ENCODE measurements around the gene SPATA13. TPM values are rescaled to one million over a fixed set of nuclear protein-coding genes. Genes with fewer than 3 reads are reported as not detected.

The SPATA13 gene
- total and polyA plus RNA-seq, 7 experiments from 2014 or later = 62.2 to 104 (median 96.2) TPM

- H3K27ac ChIP-seq (ENCODE audit: low read depth, low read length) = no peak overlapping the region
- peaks cover 5 to 27% (median 12%) of the 10 kb centered on the region in 7 donors for H3K4me1 Mint-ChIP-seq
- H3K27ac Mint-ChIP-seq = peak overlapping the region in 6 of 9 donors; percentile 5 to 88 (median 71)
- H3K9me3 Mint-ChIP-seq = peaks cover 0 to 9% (median 4%) of the 10 kb centered on the region in 11 donors
- peaks cover 0 to 4% of the 10 kb centered on the region in 2 donors for H3K4me1 ChIP-seq (ENCODE audit: control insufficient read depth in 2 of 2, insufficient read depth in 2 of 2, low read length in 2 of 2)
- DNase-seq (no peak), ATAC-seq (no peak)
- H3K27me3 ChIP-seq (ENCODE audit: control insufficient read depth in 2 of 2, insufficient read depth in 2 of 2, low read length in 2 of 2) = no peaks in the 10 kb centered on the region
- ChIA-PET POLR2A (interaction anchor here (1.0 kb wide), 2 partner anchors 21 to 22 kb away, joined by 3 to 4 read pairs; partner anchors contain the start of gene SPATA13), CTCF (interaction anchor here (0.5 to 1.1 kb wide), 4 partner anchors 12 to 1882 kb away, joined by 3 read pairs; no protein-coding TSS in a partner anchor)
- H3K9me3 ChIP-seq (ENCODE audit: control insufficient read depth in 2 of 3, low read length in 3 of 3) = no peaks in the 10 kb centered on the region
- H3K36me3 Mint-ChIP-seq = peaks cover 0 to 21% (median 8%) of the 10 kb centered on the region in 5 donors
- peak overlapping the region in 4 of 10 donors; percentile 37 to 76 (median 38) for H3K4me3 Mint-ChIP-seq
- no peaks in the 10 kb centered on the region for H3K27me3 Mint-ChIP-seq
- no peak overlapping the region for H3K4me3 ChIP-seq (ENCODE audit: low read length)
- H3K36me3 ChIP-seq (ENCODE audit: control insufficient read depth in 2 of 3, insufficient read depth in 3 of 3, low read length in 3 of 3) = no peaks in the 10 kb centered on the region
- intact Hi-C loops (cut with micrococcal nuclease) = no loop called here
Observed at GRCh38 chr13:24181991-24182702, 21.6 kb downstream of the SPATA13 start.

GRCh38 chr13:24182703-24183081, 22.2 kb downstream of the SPATA13 start:
- H3K9me3 Mint-ChIP-seq = peaks cover 0 to 9% (median 4%) of the 10 kb centered on the region in 11 donors
- CTCF ChIA-PET = interaction anchor here (0.6 kb wide), 1 partner anchor 1883 kb away, joined by 3 read pairs; no protein-coding TSS in a partner anchor

GRCh38 chr13:24183741-24184182, 23.2 kb downstream of the SPATA13 start:
- DNase-seq (no peak), ATAC-seq (no peak)
- peaks cover 5 to 37% (median 12%) of the 10 kb centered on the region in 7 donors for H3K4me1 Mint-ChIP-seq
- no peaks in the 10 kb centered on the region for H3K27me3 Mint-ChIP-seq
- peaks cover 0 to 19% (median 6%) of the 10 kb centered on the region in 5 donors for H3K36me3 Mint-ChIP-seq
- no peak overlapping the region for H3K4me3 ChIP-seq (ENCODE audit: low read length)
- CTCF ChIA-PET = no interaction called here
- H3K27me3 ChIP-seq (ENCODE audit: control insufficient read depth in 2 of 2, insufficient read depth in 2 of 2, low read length in 2 of 2) = no peaks in the 10 kb centered on the region
- no peak overlapping the region for H3K27ac ChIP-seq (ENCODE audit: low read depth, low read length)
- no peak overlapping the region for H3K4me3 Mint-ChIP-seq
- H3K9me3 ChIP-seq (ENCODE audit: control insufficient read depth in 2 of 3, low read length in 3 of 3) = no peaks in the 10 kb centered on the region
- peaks cover 0 to 9% (median 4%) of the 10 kb centered on the region in 11 donors for H3K9me3 Mint-ChIP-seq
- H3K36me3 ChIP-seq (ENCODE audit: control insufficient read depth in 2 of 3, insufficient read depth in 3 of 3, low read length in 3 of 3) = no peaks in the 10 kb centered on the region
- no peak overlapping the region for H3K27ac Mint-ChIP-seq
- peaks cover 0 to 4% of the 10 kb centered on the region in 2 donors for H3K4me1 ChIP-seq (ENCODE audit: control insufficient read depth in 2 of 2, insufficient read depth in 2 of 2, low read length in 2 of 2)
- POLR2A ChIA-PET = no interaction called here
- intact Hi-C loops (cut with micrococcal nuclease) = no loop called here

More at GRCh38 chr13:24182703-24183081, 22.2 kb downstream of the SPATA13 start:
- H3K27ac ChIP-seq (ENCODE audit: low read depth, low read length) = no peak overlapping the region
- no peak overlapping the region for H3K4me3 ChIP-seq (ENCODE audit: low read length)
- no peak for DNase-seq
- H3K27ac Mint-ChIP-seq = peak overlapping the region in 3 of 9 donors; percentile 53 to 78 (median 74)
- no peaks in the 10 kb centered on the region for H3K27me3 ChIP-seq (ENCODE audit: control insufficient read depth in 2 of 2, insufficient read depth in 2 of 2, low read length in 2 of 2)
- H3K36me3 ChIP-seq (ENCODE audit: control insufficient read depth in 2 of 3, insufficient read depth in 3 of 3, low read length in 3 of 3) = no peaks in the 10 kb centered on the region
- no peaks in the 10 kb centered on the region for H3K27me3 Mint-ChIP-seq
- H3K4me1 Mint-ChIP-seq = peaks cover 5 to 30% (median 12%) of the 10 kb centered on the region in 7 donors
- intact Hi-C loops (cut with micrococcal nuclease) = no loop called here
- POLR2A ChIA-PET = interaction anchor here (1.0 kb wide), 2 partner anchors 21 to 22 kb away, joined by 3 to 4 read pairs; partner anchors contain the start of gene SPATA13
- H3K4me3 Mint-ChIP-seq = peak overlapping the region in 1 of 10 donors; percentile 37
- H3K36me3 Mint-ChIP-seq = peaks cover 0 to 21% (median 8%) of the 10 kb centered on the region in 5 donors
- H3K4me1 ChIP-seq (ENCODE audit: control insufficient read depth in 2 of 2, insufficient read depth in 2 of 2, low read length in 2 of 2) = peaks cover 0 to 4% of the 10 kb centered on the region in 2 donors
- no peaks in the 10 kb centered on the region for H3K9me3 ChIP-seq (ENCODE audit: control insufficient read depth in 2 of 3, low read length in 3 of 3)
- no peak for ATAC-seq

GRCh38 chr13:24184265-24184841, 23.8 kb downstream of the SPATA13 start:
- Histone ChIP-seq H3K9me3 (ENCODE audit: control insufficient read depth in 2 of 3, low read length in 3 of 3) (no peaks in the 10 kb centered on the region), H3K4me3 (ENCODE audit: low read length) (no peak overlapping the region), H3K27ac (ENCODE audit: low read depth, low read length) (no peak overlapping the region), H3K27me3 (ENCODE audit: control insufficient read depth in 2 of 2, insufficient read depth in 2 of 2, low read length in 2 of 2) (no peaks in the 10 kb centered on the region), H3K4me1 (ENCODE audit: control insufficient read depth in 2 of 2, insufficient read depth in 2 of 2, low read length in 2 of 2) (peaks cover 0 to 4% of the 10 kb centered on the region in 2 donors), H3K36me3 (ENCODE audit: control insufficient read depth in 2 of 3, insufficient read depth in 3 of 3, low read length in 3 of 3) (no peaks in the 10 kb centered on the region)
- intact Hi-C loops (cut with micrococcal nuclease) = no loop called here
- DNase-seq (no peak), ATAC-seq (no peak)
- Mint-ChIP-seq H3K36me3 (peaks cover 0 to 16% (median 4%) of the 10 kb centered on the region in 5 donors), H3K9me3 (peaks cover 0 to 9% (median 4%) of the 10 kb centered on the region in 11 donors), H3K27me3 (no peaks in the 10 kb centered on the region), H3K4me3 (no peak overlapping the region), H3K4me1 (peaks cover 5 to 34% (median 12%) of the 10 kb centered on the region in 7 donors), H3K27ac (peak overlapping the region in 1 of 9 donors; percentile 29)
- ChIA-PET CTCF (no interaction called here), POLR2A (no interaction called here)

GRCh38 chr13:24184882-24185281, 24.4 kb downstream of the SPATA13 start:
- no peak overlapping the region for H3K27ac ChIP-seq (ENCODE audit: low read depth, low read length)
- ATAC-seq = no peak
- H3K4me1 ChIP-seq (ENCODE audit: control insufficient read depth in 2 of 2, insufficient read depth in 2 of 2, low read length in 2 of 2) = peaks cover 0 to 4% of the 10 kb centered on the region in 2 donors
- no peaks in the 10 kb centered on the region for H3K36me3 ChIP-seq (ENCODE audit: control insufficient read depth in 2 of 3, insufficient read depth in 3 of 3, low read length in 3 of 3)
- no peak for DNase-seq
- no peaks in the 10 kb centered on the region for H3K9me3 ChIP-seq (ENCODE audit: control insufficient read depth in 2 of 3, low read length in 3 of 3)
- peaks cover 0 to 7% (median 4%) of the 10 kb centered on the region in 11 donors for H3K9me3 Mint-ChIP-seq
- POLR2A ChIA-PET = interaction anchor here (0.7 kb wide), 1 partner anchor 60 kb away, joined by 5 read pairs; no protein-coding TSS in a partner anchor
- intact Hi-C loops (cut with micrococcal nuclease) = no loop called here
- no peak overlapping the region for H3K4me3 ChIP-seq (ENCODE audit: low read length)
- no peaks in the 10 kb centered on the region for H3K27me3 ChIP-seq (ENCODE audit: control insufficient read depth in 2 of 2, insufficient read depth in 2 of 2, low read length in 2 of 2)
- no peak overlapping the region for H3K4me3 Mint-ChIP-seq
- H3K27ac Mint-ChIP-seq = no peak overlapping the region
- peaks cover 0 to 12% (median 4%) of the 10 kb centered on the region in 5 donors for H3K36me3 Mint-ChIP-seq
- CTCF ChIA-PET = no interaction called here
- no peaks in the 10 kb centered on the region for H3K27me3 Mint-ChIP-seq
- peaks cover 5 to 31% (median 12%) of the 10 kb centered on the region in 7 donors for H3K4me1 Mint-ChIP-seq

GRCh38 chr13:24185591-24186232, 25.2 kb downstream of the SPATA13 start:
- CTCF ChIA-PET = no interaction called here
- no peak overlapping the region for H3K27ac ChIP-seq (ENCODE audit: low read depth, low read length)
- Mint-ChIP-seq H3K27ac (no peak overlapping the region), H3K9me3 (peaks cover 0 to 7% (median 4%) of the 10 kb centered on the region in 11 donors), H3K36me3 (peaks cover 0 to 12% (median 4%) of the 10 kb centered on the region in 5 donors), H3K4me3 (no peak overlapping the region), H3K27me3 (no peaks in the 10 kb centered on the region), H3K4me1 (peaks cover 5 to 31% (median 12%) of the 10 kb centered on the region in 7 donors)
- POLR2A ChIA-PET = interaction anchor here (0.7 kb wide), 1 partner anchor 59 kb away, joined by 5 read pairs; no protein-coding TSS in a partner anchor
- no peaks in the 10 kb centered on the region for H3K9me3 ChIP-seq (ENCODE audit: control insufficient read depth in 2 of 3, low read length in 3 of 3)
- no peaks in the 10 kb centered on the region for H3K27me3 ChIP-seq (ENCODE audit: control insufficient read depth in 2 of 2, insufficient read depth in 2 of 2, low read length in 2 of 2)
- DNase-seq = no peak
- peaks cover 0 to 4% of the 10 kb centered on the region in 2 donors for H3K4me1 ChIP-seq (ENCODE audit: control insufficient read depth in 2 of 2, insufficient read depth in 2 of 2, low read length in 2 of 2)
- H3K4me3 ChIP-seq (ENCODE audit: low read length) = no peak overlapping the region
- intact Hi-C loops (cut with micrococcal nuclease) = no loop called here
- no peak for ATAC-seq
- H3K36me3 ChIP-seq (ENCODE audit: control insufficient read depth in 2 of 3, insufficient read depth in 3 of 3, low read length in 3 of 3) = no peaks in the 10 kb centered on the region

Measured in naive thymus-derived CD4-positive, alpha-beta T cell (primary cell).